Stimulated activated CD8-positive, alpha-beta memory T cell treated with anti-CD3 and anti-CD28 coated beads, Interleukin-12 subunit alpha, Interleukin-12 subunit beta, amount 100 ng/mL, for 1 hour (primary cell): ENCODE measurements around the gene TAOK2.
A peak's percentile ranks its signal among the peaks of the same experiment; 100 is the strongest.
"Not testable (repeated sequence)": the region's sequence is repeated elsewhere in the genome, so short reads cannot be mapped to it uniquely, and the experiment has no call there.

Experiments used
- DNase-seq: peaks from one replicate; pipeline ENCODE4 v3.0.0-alpha.2; 2020; ENCODE audit warnings: low read depth

The TAOK2 gene

GRCh38 chr16:30023586-30023985 lies 49.9 kb downstream of the TAOK2 start:
- DNase-seq: no peak

- no peak for DNase-seq
Measured at GRCh38 chr16:30024451-30024850, 50.8 kb downstream of the TAOK2 start.

GRCh38 chr16:30025156-30025555 lies 51.5 kb downstream of the TAOK2 start:
- DNase-seq: no peak

GRCh38 chr16:30025574-30025973 lies 51.9 kb downstream of the TAOK2 start:
- DNase-seq: no peak

GRCh38 chr16:30026449-30026848 lies 52.8 kb downstream of the TAOK2 start:
- no peak for DNase-seq

GRCh38 chr16:30027588-30028437 lies 54.1 kb downstream of the TAOK2 start:
- DNase-seq: no peak

GRCh38 chr16:30028438-30029076 lies 54.9 kb downstream of the TAOK2 start:
- DNase-seq: no peak

GRCh38 chr16:30030011-30030685 lies 56.5 kb downstream of the TAOK2 start:
- no peak for DNase-seq

GRCh38 chr16:30030841-30031413 lies 57.3 kb downstream of the TAOK2 start, which contains the start of gene TLCD3B:
Gene TLCD3B, minus strand, starts transcription at chr16:30031271. Its CDS starts 744 bp downstream, at chr16:30030527.
- no peak for DNase-seq

- no peak for DNase-seq
Measured at GRCh38 chr16:30031477-30031918, 57.8 kb downstream of the TAOK2 start.

GRCh38 chr16:30032083-30032819 lies 58.6 kb downstream of the TAOK2 start:
- peak; percentile 28 for DNase-seq

- no peak for DNase-seq
Measured at GRCh38 chr16:30033270-30033669, 59.6 kb downstream of the TAOK2 start.

GRCh38 chr16:30040221-30040620 lies 66.6 kb downstream of the TAOK2 start:
- no peak for DNase-seq

GRCh38 chr16:30040690-30041089 lies 67.0 kb downstream of the TAOK2 start:
- not testable (repeated sequence) for DNase-seq

- no peak for DNase-seq
Measured at GRCh38 chr16:30041841-30042240, 68.2 kb downstream of the TAOK2 start.
